NCI-H82 treated with DMSO at 0.1 percent for 48 hours (cell line): ENCODE results near the gene MYO3B.
A peak's percentile ranks its signal among the peaks of the same experiment; 100 is the strongest.

Experiments used
- DNase-seq: peaks from one replicate; lab custom pipeline; 2025; ENCODE audit not compliant: unreplicated experiment; lab: John Stamatoyannopoulos, UW

MYO3B gene

DNA sequence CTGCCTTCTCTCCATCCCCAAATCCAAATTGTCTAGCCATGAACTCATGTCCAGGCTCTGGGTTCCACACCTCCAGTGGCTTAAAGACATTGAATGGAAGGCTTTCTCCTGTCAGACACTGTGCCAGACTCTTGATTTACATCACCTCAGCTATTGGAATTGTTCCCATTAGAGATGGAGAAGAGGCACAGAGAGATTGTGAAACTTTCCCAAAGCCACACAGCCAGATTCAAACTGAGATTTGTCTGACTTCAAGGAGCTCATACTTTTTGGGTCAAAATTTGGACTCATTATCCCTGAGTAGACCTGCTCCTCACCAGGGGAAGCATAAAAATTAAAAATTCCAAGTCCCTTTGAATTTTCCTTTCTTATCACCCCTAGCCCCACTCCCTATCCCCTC, 18.9 kb upstream of the MYO3B start:
- no peak for DNase-seq

DNA sequence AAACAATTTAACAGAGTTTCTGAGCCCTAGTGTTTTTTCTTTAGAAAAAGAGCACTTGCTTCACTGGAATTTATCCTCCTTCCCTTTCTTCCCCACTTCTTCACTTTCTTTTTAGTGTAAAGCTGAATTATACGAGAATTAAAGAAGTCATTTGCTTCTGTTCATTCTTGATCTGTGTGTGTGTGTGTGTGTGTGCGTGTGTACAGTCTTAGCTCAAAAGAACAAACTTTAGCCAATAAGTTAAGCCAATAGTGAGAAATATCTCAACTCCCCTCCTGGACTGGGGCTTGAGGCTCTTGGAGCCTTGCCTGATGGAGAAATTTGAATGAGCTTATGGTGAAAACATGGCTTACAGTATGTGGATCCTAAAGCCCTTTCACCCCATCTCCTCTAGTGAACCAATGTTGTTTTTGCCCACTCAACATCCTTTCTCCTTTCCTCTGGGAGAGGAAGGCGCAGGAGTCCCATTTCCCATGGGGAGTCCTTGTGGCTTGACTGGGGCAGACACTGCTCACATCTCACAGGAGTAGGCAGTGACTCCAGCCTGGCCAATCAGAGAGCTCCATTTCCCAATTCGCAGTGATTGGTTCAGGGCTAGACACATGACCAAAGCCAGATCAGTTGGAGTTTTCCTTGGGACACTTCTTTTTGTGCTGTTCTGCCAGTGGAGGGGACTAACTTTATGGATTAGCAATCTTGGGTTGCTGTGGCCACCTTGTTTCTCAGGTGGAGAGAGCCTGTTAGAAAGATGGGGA, 16.3 kb upstream of the MYO3B start:
- DNase-seq: no peak

DNA sequence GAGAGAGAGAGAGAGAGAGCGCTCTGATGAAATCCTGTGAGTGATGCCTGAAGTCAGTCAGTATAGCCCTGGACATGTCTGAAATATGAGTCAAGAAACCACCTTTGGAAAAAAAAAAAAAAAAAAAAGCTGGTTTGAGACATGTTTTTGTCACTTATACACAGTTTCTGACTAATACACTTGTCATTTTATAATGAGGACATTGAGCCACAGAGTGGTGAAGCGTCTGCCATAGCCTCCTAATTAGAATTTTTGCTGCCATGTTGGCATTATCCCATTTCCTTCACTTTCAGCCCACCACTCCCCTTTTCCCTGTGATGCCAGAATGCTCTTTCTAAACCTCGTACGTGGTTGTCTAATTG, 15.7 kb upstream of the MYO3B start:
- no peak for DNase-seq

DNA sequence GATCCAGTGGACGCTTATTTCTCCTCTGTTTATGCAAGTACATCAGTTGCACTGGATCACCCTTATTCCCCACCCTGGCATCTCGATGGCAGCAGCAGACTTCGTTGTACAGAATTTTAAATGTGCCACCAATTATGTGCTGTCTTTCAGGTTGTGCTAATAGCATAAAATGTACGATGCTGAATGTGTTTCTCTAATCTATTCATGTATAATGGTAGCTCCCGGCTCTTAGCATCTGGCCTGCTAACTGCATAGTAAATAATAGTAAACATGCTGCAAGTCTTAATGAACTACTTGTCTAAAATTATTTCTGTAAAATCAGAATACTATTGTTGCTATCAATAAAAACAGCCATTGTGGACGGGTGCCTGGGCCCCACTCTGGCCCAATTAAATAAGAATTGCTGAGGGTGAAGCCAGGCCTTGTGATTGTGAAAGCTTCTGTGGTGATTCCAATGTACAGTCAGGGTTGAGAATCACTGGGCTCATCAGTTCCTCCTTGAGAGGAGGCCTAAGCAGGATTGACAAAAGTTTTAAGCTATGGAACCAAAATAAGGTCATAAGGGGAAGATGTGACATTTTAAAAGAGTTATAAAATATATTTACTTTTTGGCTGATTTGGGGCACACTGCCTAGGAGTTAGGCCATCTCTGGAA, 14.4 kb upstream of the MYO3B start:
- no peak for DNase-seq

DNA sequence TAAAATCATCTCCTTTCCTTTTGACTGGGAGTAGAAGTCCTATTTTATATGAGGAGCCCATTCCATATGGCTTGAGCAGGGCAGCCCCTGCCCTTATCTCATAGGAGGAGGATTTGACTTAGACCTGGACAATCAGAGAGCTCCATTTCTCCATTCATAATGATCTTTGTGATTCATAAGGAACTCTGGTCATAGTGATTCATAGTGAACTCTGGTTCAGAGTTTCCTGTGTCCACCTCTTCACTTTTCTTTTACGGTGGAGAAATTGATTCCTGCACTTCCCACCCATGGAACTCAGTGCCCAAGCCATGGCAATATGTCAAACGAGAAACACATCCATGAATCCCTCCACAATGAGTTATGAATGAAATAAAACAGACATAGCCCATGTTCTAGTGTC, 12.8 kb upstream of the MYO3B start:
- DNase-seq: no peak

DNA sequence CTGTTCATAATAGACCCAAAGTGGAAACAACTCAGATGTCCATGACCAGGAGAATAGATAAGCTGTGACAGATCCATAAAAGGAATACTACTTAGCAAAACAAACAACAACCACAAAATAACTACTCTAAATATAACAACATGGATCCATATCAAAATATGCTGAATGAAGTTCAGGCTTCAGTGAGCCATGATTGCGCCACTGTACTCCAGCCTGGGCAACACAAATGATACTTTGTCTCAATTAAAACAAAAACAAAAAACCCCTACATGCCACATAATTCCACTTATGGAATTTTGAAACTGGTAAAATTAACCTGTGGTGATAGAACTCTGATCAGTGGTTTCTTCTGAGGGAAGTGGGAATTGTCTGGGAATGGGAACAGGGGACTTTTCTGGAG, 11.2 kb upstream of the MYO3B start:
- no peak for DNase-seq

DNA sequence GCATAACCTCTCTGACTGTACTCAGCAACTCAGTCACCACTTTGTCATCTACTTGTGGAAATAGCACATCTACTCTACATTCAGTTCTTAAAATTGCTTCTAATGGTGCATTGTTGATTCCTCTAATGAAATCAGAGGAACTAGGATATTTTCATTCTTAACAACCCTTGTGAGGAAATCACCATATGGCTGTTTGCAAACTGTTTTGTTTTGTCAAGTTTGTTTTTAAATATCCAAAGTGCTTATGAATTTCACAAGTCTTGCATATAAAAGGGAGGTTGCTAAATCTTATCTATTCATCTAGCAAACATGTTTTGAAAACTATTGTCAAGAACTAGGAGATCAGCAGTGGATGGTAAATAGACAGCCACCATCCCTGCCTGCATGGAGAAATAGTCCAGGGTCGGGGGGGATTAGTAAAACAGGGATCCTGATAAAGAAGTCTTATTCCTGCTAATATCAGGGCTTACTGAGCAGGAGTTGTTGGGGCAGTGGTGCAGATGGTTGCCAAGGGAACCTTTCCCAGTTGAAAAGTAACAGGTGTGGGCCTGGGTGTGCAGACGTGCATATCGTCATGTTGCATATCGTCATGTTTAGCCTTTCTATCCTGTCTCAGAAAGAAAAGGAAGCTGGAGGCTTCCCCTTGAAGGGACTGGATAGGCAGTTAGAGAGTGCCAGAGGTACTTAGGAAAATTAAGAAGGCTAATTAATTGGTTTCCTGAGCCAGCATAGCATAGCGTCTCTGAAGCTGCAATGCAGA, 7.5 kb upstream of the MYO3B start:
- peak; percentile 97 for DNase-seq

DNA sequence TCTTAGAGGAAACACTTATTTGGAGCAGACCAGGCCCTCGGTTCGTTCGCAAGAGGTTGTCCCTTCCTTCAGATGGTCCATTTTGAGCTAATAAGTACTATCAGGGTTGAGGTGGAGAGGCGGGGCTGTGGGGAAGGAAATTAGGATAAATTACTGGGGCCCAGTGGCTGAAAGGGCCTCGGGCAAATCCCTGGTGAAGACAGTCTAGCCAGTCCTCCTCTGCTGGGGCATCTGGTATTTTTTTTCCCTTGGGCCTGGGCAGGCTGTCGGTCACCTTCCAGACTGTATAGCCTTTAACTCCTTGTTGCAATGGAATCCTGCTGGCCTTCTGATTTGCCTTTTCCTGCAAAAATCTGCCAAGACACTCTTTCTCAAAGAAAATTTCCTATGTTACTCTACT, 1.7 kb upstream of the MYO3B start:
- DNase-seq: peak; percentile 56

DNA sequence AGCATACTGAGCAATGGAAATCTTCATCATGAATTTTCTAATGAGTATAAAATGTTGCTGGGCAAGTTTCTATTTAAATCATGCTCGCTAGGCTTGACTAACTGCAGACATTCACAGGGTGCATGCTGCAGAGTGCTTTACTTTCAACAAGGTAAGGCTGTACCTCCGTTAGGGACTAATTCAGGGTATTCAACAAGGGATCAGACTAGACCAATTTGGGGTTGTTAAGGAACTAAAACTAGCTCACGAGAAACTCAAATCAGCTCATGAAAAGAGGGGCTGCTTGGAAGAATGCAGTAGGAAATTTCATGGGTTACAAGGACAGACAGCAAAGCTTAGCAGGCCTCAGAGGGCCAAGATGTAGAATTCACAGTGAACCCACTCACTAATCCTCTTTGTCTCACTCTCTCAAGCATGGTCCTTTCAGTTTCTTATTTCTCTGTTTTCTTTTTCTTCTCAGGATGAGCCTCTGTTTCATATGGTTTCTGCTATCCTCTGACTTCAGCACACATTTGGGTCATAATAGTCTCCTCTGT, 2.2 kb downstream of the MYO3B start:
- peak; percentile 32 for DNase-seq

DNA sequence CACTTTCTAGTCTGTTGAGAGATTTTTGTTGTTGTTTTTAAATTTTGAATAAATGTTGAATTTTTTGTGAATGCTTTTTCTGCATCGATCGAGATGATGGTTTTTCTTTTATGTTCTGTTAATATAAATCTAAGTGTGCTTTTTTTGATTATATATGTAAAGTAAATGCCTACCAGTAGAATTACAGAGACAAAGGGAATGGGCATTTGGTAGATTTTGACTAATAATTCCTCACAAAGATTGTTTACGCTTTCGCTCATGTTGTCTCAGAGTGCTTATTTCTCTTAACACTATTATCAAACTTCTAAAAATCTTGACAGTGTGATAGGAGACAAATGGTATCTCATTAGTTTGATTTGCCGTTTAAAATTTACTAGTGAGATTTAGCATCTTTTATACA, 3.7 kb downstream of the MYO3B start:
- DNase-seq: no peak

DNA sequence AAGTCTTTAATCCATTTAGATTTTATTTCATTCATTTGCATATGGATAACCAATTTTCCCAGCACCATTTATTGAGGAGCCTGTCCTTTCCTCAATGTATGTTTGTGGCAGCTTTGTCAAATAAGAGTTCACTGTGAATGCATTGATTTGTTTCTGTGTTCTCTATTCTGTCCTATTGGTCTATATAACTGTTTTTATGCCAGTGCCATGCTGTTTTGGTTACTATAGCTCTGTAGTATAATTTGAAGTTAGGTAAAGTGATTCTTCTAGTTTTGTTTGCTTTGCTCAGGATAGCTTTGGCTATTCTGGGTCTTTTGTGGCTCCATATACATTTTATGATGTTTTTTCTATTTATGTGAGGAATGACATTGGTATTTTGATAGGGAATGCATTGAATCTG, 7.4 kb downstream of the MYO3B start:
- no peak for DNase-seq

DNA sequence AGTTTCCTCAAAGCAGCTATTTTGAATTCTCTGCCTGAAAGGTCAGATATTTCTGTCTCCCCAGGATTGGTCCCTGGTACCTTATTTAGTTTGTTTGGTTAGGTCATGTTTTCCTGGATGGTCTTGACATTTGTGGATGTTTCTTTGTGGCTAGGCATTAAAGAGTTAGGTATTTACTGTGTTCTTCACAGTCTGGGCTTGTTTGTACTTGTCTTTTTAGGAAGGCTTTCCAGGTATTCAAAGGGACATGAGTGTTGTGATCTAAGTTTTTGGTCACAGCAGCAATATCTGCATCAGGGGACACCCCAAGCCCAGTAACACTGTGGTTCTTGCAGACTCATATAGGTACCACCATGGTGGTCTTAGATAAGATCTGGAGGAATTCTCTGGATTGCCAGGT, 11.8 kb downstream of the MYO3B start:
- DNase-seq: no peak

DNA sequence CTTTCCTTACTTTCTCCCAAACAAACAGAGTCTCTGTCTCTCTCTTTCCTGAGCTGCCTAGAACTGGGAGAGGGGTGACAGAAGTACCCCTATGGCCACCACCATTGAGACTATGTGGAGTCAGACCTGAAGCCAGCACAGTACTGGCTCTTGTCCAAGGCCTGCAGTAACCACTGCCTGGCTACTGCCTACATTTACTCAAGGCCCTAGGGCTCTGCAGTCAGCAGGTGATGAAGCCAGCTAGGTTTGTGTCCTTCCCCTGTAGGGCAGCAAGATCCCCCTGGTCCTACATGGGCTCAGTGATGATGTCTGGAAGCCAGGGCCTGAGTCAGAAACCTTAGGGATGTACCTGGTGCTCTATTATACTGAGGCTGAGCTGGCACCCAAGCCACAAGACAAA, 12.2 kb downstream of the MYO3B start:
- no peak for DNase-seq

DNA sequence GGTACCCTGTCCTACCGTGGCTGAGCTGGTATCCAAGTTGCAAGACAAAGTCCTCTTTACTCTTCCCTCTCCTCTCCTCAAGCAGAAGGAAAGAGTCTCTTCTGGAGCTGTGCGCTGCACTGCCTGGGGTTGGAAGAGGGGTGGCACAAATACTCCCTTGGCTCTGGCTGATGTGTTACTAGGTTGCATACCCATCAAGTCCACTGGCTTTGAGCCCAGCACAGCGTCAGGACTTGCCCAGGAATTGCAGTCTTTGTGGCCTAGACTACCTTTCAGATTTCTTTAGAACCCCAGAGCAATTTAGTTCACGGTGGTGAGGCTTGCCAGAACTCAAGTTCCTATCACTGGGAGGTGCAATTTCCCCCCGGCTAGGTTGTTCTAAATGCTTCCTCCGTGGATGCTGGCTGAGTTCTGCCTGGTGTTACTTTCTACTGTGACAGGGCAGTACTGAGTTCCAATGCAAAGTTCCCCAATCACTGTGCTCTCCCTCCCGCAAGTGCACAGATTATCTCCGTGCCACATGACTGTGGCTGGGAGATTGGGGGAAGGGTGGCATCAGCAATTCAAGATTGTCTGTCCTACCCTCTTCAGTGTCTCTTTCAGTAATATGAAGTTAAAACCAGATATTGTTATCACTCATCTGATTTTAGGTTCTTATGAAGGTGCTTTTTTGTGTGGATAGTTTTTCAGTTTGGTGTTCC, 13.4 kb downstream of the MYO3B start:
- no peak for DNase-seq

DNA sequence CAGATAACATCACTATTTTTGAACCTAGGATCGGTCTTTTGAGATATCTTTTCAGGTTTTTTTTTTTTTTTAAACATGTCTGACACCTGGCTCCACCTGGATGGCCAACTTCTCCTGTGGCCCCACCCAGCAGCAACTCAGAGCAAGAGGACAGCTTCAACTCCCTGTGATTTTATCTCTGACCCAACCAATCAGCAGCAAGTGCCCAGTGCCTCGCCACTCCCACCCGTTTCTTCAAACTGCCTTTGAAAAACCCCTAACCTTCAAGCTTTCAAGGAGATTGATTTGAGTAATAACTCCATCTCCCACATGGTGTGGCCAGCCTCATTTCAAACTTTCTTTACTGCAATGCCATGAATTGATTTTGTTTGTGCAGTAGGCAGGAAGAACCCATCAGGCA, 19.0 kb downstream of the MYO3B start:
- DNase-seq: no peak

DNA sequence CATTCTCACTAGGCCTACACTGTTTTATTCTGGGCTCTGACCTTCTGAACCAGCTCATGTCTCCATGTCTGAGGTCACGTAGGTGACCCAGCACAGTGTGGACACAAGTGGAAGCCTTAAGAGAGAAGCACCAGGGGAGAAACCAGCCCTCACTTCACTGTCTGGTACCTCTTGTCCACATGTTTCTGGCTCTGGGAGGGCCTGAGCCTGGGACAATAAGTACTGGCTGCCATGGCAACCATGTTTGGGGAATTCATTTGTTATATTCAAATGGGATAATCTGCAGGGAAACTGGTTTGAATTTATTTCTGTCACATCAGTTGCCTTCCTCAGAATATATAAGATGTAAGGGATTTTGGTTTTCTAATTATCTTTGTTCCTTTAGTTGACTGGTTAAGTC, 23.3 kb downstream of the MYO3B start:
- DNase-seq: no peak

DNA sequence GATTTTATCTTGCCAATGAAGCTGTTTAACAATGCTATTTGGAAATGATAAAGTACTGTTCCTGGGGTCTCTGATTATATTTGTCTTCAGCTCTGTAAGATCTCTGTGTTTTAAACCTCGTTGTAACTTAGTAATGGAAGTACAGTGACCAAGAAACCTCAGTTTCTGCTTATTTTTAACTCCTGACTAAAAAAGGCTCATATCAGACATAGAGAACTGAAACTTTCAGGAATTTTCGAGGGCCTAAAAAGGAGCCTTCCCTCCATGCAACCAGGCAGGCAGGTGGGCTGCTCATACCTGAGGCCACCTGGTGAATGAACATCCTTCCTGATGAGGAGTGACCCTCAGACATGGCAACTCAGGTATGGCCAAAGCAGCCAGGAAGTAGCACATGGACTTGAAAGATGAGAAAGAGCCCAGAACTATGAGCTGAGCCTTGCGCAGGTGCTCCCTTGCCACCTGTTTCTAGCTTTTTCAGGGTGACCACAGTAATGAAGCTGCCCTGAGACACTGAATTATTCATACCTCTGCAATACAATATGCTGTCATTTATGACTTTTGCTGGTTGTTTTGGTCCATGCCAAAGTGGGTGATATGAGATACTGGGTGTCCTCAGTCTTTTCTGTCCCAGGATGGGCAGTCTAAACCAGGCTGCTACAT, 23.9 kb downstream of the MYO3B start:
- DNase-seq: no peak

DNA sequence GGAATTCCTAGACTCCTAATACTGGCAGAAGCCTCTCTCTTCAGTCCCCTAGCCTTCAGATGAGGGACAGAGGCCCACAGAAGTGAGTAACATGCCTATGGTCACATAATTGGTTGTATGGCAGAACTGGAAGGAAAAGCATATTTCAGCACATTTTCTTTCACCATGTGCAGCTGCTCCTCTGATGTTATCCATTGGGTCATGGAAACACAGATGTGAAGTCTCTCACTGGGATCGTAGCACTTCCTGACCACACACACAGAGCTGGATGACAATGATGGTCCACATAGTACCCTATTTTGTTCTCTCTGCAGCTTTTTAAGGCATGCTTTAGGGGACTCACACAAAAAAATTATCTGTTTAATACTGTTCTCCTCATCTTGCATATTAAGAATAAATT, 24.5 kb downstream of the MYO3B start:
- no peak for DNase-seq

DNA sequence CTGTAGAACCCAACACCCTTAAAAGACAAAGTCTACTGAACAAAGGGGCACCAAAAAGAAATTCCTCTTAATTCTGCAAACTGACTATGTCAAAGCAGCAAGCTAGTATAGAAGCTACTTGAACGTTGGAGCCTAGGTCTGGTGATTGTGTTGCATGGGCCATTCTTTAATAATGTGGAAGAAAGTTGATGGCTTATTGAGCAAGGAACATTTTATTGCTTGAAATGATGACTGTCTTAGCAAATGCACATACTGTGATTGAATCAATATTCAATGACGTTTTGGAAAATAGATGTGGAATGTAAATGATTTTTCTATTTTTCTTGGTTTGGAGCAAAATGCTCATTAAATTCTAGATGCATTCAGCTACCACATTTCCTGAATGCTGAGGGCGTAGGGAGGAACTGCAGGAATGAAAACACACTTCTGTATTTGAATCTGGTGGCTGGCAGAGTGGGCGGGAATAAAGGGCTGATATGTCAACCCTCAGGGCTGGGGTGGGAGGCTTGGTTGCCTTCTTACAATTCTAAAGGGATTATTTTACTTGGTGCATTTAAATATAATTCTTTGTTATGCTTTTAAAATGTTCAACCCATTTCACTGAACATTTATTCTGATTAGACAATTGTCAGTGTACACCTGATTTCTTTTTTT, 26.5 kb downstream of the MYO3B start:
- DNase-seq: no peak

DNA sequence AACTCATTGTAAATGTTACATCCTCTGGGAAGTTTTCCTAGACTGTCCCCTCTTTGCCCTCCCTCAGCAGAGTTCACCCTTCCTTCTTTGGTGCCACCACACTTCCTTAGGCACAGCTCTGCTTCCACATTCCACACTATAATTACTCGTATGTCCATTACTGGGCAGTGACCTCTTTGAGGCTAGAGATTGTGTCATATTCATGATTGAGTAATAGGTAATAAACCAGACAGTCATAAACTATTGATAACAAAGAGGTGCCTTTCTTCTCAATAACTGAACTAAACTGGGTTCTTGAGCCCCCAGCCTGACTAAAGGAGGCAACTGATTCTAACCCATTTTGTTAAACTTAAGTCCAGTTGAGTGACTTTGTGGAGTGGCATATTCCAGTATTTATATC, 28.3 kb downstream of the MYO3B start:
- DNase-seq: no peak
